Type B pancreatic cell (in vitro differentiated cells): ENCODE measurements around the gene SH3RF3. TPM values are rescaled to one million over a fixed set of nuclear protein-coding genes. Genes with fewer than 3 reads are reported as not detected.

Experiments used
- DNase-seq: peaks from one replicate; pipeline ENCODE4 v3.0.0; 2021; ENCODE audit warnings: mixed read lengths; ENCODE audit not compliant: unreplicated experiment; ENCODE audit errors: extremely low spot score
- H3K27ac Mint-ChIP-seq: 2 replicates; pipeline ENCODE4 v1.8.0; 2021; ENCODE audit warnings: mild to moderate bottlenecking, mixed read lengths
- H3K27me3 Mint-ChIP-seq: 2 replicates; pipeline ENCODE4 v1.8.0; 2021; ENCODE audit warnings: mixed read lengths
- H3K36me3 Mint-ChIP-seq: 2 replicates; pipeline ENCODE4 v1.8.0; 2021; ENCODE audit warnings: mixed read lengths
- H3K4me1 Mint-ChIP-seq: one replicate; pipeline ENCODE4 v1.8.0; 2021; ENCODE audit warnings: mixed read lengths; ENCODE audit not compliant: unreplicated experiment
- H3K4me3 Mint-ChIP-seq: 2 replicates; pipeline ENCODE4 v1.8.0; 2021; ENCODE audit warnings: mild to moderate bottlenecking, mixed read lengths
- H3K9me3 Mint-ChIP-seq: 2 replicates; pipeline ENCODE4 v1.8.0; 2021; ENCODE audit warnings: mixed read lengths
- total RNA-seq: library from RNA; stranded (reverse); gene quantifications from 2 replicates; pipeline ENCODE4 v1.2.1, GENCODE V29; 2021; ENCODE audit warnings: low replicate concordance
- TF ChIP-seq, protein P1 (sequence below): fragments of 200-600 bp; sonication (generic); conservative IDR thresholded peaks from 2 replicates; pipeline ENCODE4 v1.5.0; 2021; ENCODE audit warnings: antibody characterized with exemption, mild to moderate bottlenecking

Gene SH3RF3
- total RNA-seq, 1 donor from 2014 or later: 13.9 TPM

DNA sequence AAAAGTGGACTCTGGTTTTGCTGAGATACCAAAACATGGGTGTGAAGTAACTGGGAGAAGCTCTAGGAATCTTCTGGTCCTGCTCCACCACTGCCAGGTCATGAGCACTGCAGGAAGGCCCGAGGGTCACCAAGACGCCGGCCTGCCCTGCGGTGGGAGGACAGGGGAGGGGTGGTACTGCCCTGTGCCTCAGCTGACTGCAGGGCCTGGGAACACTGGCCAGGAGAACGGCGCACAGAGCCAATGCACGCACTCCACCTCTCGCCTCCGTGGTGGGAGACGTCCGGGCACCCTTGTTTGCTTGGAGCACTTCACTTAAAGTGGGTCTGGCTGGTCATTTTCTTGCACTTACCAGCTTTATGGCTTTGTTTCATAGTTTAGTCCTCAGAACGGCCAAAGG is 153.4 kb downstream of the SH3RF3 start:
- Mint-ChIP-seq H3K4me3 (no peak overlapping the region), H3K4me1 (peaks cover 31% of the 10 kb centered on the region), H3K27ac (no peak overlapping the region), H3K9me3 (no peaks in the 10 kb centered on the region), H3K27me3 (peaks cover 3% of the 10 kb centered on the region), H3K36me3 (no peaks in the 10 kb centered on the region)
- DNase-seq: no peak
- TF ChIP-seq, protein P1, sequence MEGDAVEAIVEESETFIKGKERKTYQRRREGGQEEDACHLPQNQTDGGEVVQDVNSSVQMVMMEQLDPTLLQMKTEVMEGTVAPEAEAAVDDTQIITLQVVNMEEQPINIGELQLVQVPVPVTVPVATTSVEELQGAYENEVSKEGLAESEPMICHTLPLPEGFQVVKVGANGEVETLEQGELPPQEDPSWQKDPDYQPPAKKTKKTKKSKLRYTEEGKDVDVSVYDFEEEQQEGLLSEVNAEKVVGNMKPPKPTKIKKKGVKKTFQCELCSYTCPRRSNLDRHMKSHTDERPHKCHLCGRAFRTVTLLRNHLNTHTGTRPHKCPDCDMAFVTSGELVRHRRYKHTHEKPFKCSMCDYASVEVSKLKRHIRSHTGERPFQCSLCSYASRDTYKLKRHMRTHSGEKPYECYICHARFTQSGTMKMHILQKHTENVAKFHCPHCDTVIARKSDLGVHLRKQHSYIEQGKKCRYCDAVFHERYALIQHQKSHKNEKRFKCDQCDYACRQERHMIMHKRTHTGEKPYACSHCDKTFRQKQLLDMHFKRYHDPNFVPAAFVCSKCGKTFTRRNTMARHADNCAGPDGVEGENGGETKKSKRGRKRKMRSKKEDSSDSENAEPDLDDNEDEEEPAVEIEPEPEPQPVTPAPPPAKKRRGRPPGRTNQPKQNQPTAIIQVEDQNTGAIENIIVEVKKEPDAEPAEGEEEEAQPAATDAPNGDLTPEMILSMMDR: no peak

DNA sequence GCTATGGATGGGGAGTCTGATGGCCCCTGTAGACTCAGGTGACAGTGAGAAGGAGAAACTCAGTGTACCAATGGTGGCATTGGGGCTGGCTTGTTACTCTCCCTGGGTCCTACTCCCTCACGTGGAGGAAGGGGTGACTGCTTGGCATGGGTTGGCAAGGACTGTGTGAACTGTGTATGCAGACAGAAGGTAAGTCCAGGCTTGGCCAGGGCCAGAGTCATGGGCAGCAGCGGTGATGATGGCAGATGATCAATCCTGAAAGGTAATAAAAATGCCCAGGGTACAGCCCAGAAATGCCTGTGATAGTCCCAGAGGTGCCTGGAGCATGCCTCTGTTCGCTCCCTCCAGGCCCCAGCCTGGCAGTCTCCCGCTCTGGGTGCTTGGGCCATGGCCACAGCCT is 153.9 kb downstream of the SH3RF3 start:
- peaks cover 33% of the 10 kb centered on the region for H3K4me1 Mint-ChIP-seq
- H3K27me3 Mint-ChIP-seq: peaks cover 3% of the 10 kb centered on the region
- no peak for DNase-seq
- H3K36me3 Mint-ChIP-seq: no peaks in the 10 kb centered on the region
- TF ChIP-seq, protein P1: no peak
- H3K4me3 Mint-ChIP-seq: no peak overlapping the region
- no peaks in the 10 kb centered on the region for H3K9me3 Mint-ChIP-seq
- H3K27ac Mint-ChIP-seq: no peak overlapping the region

DNA sequence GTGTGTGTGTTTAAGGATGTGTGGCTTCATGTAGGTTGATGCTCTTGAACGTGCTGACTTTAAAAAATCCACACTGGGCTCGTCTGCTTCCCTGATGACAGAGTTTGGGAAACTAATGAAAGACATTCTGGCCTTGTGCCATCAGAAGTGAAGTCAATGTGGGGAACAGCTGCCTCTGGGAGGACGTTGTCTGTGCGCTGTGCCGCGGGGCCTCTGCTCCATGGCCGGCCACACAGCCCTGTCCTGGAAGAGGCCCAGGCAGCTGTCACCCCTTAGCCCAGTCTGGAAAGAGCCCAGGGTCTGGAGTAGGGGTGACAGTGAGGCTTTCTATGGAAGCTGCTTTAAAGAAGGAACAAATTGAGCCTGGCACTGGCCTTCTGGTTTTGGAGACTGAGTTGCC is 155.8 kb downstream of the SH3RF3 start:
- TF ChIP-seq, protein P1: no peak
- no peak overlapping the region for H3K27ac Mint-ChIP-seq
- peaks cover 43% of the 10 kb centered on the region for H3K4me1 Mint-ChIP-seq
- no peaks in the 10 kb centered on the region for H3K9me3 Mint-ChIP-seq
- H3K4me3 Mint-ChIP-seq: no peak overlapping the region
- no peak for DNase-seq
- no peaks in the 10 kb centered on the region for H3K36me3 Mint-ChIP-seq
- peaks cover 3% of the 10 kb centered on the region for H3K27me3 Mint-ChIP-seq

DNA sequence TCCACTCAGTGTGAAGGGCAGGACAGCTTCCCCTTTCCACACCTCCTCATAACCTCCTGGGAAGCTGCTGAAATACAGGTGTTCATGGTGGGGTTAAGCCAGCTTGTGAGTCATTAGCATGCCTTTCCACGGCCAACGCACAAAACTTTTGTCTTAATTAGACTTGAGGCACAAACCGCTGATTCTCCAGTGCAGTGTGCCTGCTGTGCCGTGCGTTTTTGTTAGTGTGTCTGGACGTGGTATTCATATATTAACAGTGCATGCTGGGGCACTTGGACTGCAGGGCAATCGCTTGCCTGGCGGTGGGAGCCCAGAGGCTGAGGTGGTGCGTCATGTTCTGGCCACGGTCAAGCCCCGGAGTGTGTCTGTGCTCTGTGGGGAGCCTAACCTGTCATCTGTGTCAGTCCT is 156.2 kb downstream of the SH3RF3 start:
- TF ChIP-seq, protein P1: no peak
- Mint-ChIP-seq H3K36me3 (no peaks in the 10 kb centered on the region), H3K27me3 (peaks cover 4% of the 10 kb centered on the region), H3K27ac (no peak overlapping the region), H3K4me1 (peaks cover 43% of the 10 kb centered on the region), H3K4me3 (no peak overlapping the region), H3K9me3 (no peaks in the 10 kb centered on the region)
- DNase-seq: no peak

DNA sequence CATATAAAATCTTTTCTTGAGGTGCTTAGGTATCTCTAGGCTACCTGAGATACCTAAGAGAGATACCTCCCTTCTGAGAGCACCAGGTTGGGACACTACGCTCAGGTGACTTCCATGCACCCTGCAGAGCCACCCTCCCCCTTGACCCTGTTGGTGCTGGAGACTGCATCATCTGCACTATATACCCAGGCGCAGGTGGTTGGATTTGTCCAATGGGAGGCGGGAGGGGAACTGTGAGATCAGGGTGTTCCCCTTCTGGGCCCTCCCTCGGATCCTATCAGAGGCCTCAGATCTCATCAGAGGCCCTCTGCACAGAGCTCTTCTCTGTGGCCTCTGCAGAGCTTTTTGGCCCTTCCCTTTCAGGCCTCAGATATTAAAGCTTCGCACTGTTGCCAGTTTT is 158.4 kb downstream of the SH3RF3 start:
- Mint-ChIP-seq H3K9me3 (no peaks in the 10 kb centered on the region), H3K27ac (no peak overlapping the region), H3K36me3 (no peaks in the 10 kb centered on the region), H3K27me3 (peaks cover 4% of the 10 kb centered on the region), H3K4me1 (peaks cover 37% of the 10 kb centered on the region), H3K4me3 (no peak overlapping the region)
- no peak for DNase-seq
- TF ChIP-seq, protein P1: no peak

DNA sequence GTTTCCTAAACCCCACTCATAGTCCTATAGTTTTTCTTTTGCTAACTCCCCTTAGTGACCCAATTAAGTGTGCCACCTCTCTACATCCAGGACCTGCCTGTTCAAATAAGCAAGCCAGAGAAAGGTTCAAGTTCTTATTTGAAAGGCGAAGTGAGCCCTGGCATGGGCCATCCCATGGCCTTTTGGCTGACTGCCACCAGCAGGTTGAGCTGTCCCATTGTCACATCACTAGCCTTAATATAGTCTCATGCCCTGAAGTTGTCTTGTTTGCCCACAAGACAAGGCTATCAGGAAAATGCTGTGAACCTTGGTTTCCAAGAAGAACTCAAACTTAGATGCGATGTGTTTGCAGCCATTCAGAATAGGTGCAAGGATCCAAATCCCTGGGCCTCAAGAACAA is 158.8 kb downstream of the SH3RF3 start:
- no peak overlapping the region for H3K4me3 Mint-ChIP-seq
- peaks cover 4% of the 10 kb centered on the region for H3K27me3 Mint-ChIP-seq
- DNase-seq: no peak
- no peaks in the 10 kb centered on the region for H3K36me3 Mint-ChIP-seq
- peaks cover 39% of the 10 kb centered on the region for H3K4me1 Mint-ChIP-seq
- TF ChIP-seq, protein P1: no peak
- H3K27ac Mint-ChIP-seq: no peak overlapping the region
- no peaks in the 10 kb centered on the region for H3K9me3 Mint-ChIP-seq
